Measurements from ENCODE around the gene MUC5B. TPM values are rescaled to one million over a fixed set of nuclear protein-coding genes. Genes with fewer than 3 reads are reported as not detected.

The MUC5B gene
- total RNA-seq, 2 experiments from 2014 or later = not detected

GRCh38 chr11:1233351-1234053 is 10.6 kb downstream of the MUC5B start:
- H3K9me3 Mint-ChIP-seq = no peaks in the 10 kb centered on the region
- ChIA-PET POLR2A (no interaction called here), CTCF (no interaction called here)
- H3K36me3 Mint-ChIP-seq (ENCODE audit: low read depth) = no peaks in the 10 kb centered on the region
- Histone ChIP-seq H3K4me1 (ENCODE audit: insufficient read depth, low read length) (no peaks in the 10 kb centered on the region), H3K36me3 (ENCODE audit: insufficient read depth, low read length) (no peaks in the 10 kb centered on the region), H3K27ac (ENCODE audit: low read depth in 1 of 2, low read length in 2 of 2) (no peak overlapping the region), H3K27me3 (ENCODE audit: control insufficient read depth in 1 of 2, insufficient read depth in 2 of 2, low read length in 2 of 2) (no peaks in the 10 kb centered on the region), H3K9me3 (ENCODE audit: control insufficient read depth in 1 of 2, insufficient read depth in 1 of 2, low read length in 2 of 2) (no peaks in the 10 kb centered on the region), H3K4me3 (ENCODE audit: low read length) (no peak overlapping the region)
- no peak overlapping the region for H3K4me3 Mint-ChIP-seq
- ATAC-seq (ENCODE audit: poor library complexity) (no peak), DNase-seq (peak in 1 of 14 experiments; percentile 2)
- intact Hi-C loops (cut with DNase I, micrococcal nuclease) = no loop called here
- no peak overlapping the region for H3K27ac Mint-ChIP-seq
- no peak for TF ChIP-seq CTCF (IDR thresholded peaks at IDR 0.05)
- H3K27me3 Mint-ChIP-seq = no peaks in the 10 kb centered on the region
- no peaks in the 10 kb centered on the region for H3K4me1 Mint-ChIP-seq (ENCODE audit: low read depth)

GRCh38 chr11:1234054-1234720 is 11.3 kb downstream of the MUC5B start:
- Mint-ChIP-seq H3K36me3 (ENCODE audit: low read depth) (no peaks in the 10 kb centered on the region), H3K27ac (no peak overlapping the region), H3K27me3 (no peaks in the 10 kb centered on the region), H3K4me3 (no peak overlapping the region), H3K9me3 (no peaks in the 10 kb centered on the region), H3K4me1 (ENCODE audit: low read depth) (no peaks in the 10 kb centered on the region)
- H3K27me3 ChIP-seq (ENCODE audit: control insufficient read depth in 1 of 2, insufficient read depth in 2 of 2, low read length in 2 of 2) = no peaks in the 10 kb centered on the region
- ChIA-PET CTCF (no interaction called here), POLR2A (no interaction called here)
- TF ChIP-seq CTCF (IDR thresholded peaks at IDR 0.05) = no peak
- H3K9me3 ChIP-seq (ENCODE audit: control insufficient read depth in 1 of 2, insufficient read depth in 1 of 2, low read length in 2 of 2) = peaks cover 0 to 6% of the 10 kb centered on the region in 2 experiments
- no peak overlapping the region for H3K27ac ChIP-seq (ENCODE audit: low read depth in 1 of 2, low read length in 2 of 2)
- intact Hi-C loops (cut with DNase I, micrococcal nuclease) = no loop called here
- DNase-seq = peak in 1 of 14 experiments; percentile 4
- no peak for ATAC-seq (ENCODE audit: poor library complexity)
- H3K4me3 ChIP-seq (ENCODE audit: low read length) = no peak overlapping the region
- H3K4me1 ChIP-seq (ENCODE audit: insufficient read depth, low read length) = no peaks in the 10 kb centered on the region
- no peaks in the 10 kb centered on the region for H3K36me3 ChIP-seq (ENCODE audit: insufficient read depth, low read length)

- ChIA-PET CTCF (no interaction called here), POLR2A (no interaction called here)
- Histone ChIP-seq H3K27ac (ENCODE audit: low read depth in 1 of 2, low read length in 2 of 2) (no peak overlapping the region), H3K36me3 (ENCODE audit: insufficient read depth, low read length) (no peaks in the 10 kb centered on the region), H3K4me1 (ENCODE audit: insufficient read depth, low read length) (no peaks in the 10 kb centered on the region), H3K4me3 (ENCODE audit: low read length) (no peak overlapping the region), H3K9me3 (ENCODE audit: control insufficient read depth in 1 of 2, insufficient read depth in 1 of 2, low read length in 2 of 2) (peaks cover 0 to 12% of the 10 kb centered on the region in 2 experiments), H3K27me3 (ENCODE audit: control insufficient read depth in 1 of 2, insufficient read depth in 2 of 2, low read length in 2 of 2) (no peaks in the 10 kb centered on the region)
- Mint-ChIP-seq H3K4me3 (no peak overlapping the region), H3K9me3 (no peaks in the 10 kb centered on the region), H3K27me3 (no peaks in the 10 kb centered on the region), H3K27ac (no peak overlapping the region), H3K36me3 (ENCODE audit: low read depth) (no peaks in the 10 kb centered on the region), H3K4me1 (ENCODE audit: low read depth) (no peaks in the 10 kb centered on the region)
- no peak for TF ChIP-seq CTCF (IDR thresholded peaks at IDR 0.05)
- intact Hi-C loops (cut with DNase I, micrococcal nuclease) = no loop called here
- DNase-seq = peak in 1 of 14 experiments; percentile 4
- ATAC-seq (ENCODE audit: poor library complexity) = no peak
These were observed 12.0 kb downstream of the MUC5B start for GRCh38 chr11:1234771-1235305.

All from CD4-positive, alpha-beta T cell (primary cell).